ENCODE measurements around the gene IPO11.

- no peak for TF ChIP-seq CTCF (IDR thresholded peaks at IDR 0.05)
- no peak for TF ChIP-seq EZH2 (IDR thresholded peaks at IDR 0.05)
- no peak for TF ChIP-seq EZH2phosphoT487 (IDR thresholded peaks at IDR 0.05)
Observed at GRCh38 chr5:62483556-62483955, 71.0 kb downstream of the IPO11 start.
